HG02623 (cell line): ENCODE measurements around the gene XYLT1.

ENCODE experiments used
- ATAC-seq: cut with Tn5 transposase; IDR thresholded peaks from one replicate; pipeline ENCODE4 v1.9.1; 2021; ENCODE audit warnings: moderate library complexity; ENCODE audit not compliant: unreplicated experiment

The XYLT1 gene

DNA sequence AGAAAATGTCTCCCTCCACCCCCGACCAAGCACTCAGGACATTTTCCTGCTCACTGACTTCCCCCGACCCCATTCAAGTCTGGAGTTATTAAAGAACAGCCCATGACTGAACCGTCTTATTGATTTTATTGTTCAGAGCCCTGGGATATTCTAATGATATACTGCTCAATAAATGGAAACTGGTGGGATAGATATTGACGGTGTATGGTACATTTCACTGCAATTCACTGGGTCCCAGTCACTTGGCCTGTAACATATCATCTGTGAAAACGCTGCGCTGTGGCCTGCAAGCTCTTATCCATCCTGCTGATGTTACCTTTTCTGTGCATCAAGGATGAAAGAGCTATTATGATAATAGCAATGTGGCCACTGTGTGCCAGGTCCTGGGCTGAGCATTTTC lies 258.2 kb downstream of the XYLT1 start:
- ATAC-seq, result no peak

DNA sequence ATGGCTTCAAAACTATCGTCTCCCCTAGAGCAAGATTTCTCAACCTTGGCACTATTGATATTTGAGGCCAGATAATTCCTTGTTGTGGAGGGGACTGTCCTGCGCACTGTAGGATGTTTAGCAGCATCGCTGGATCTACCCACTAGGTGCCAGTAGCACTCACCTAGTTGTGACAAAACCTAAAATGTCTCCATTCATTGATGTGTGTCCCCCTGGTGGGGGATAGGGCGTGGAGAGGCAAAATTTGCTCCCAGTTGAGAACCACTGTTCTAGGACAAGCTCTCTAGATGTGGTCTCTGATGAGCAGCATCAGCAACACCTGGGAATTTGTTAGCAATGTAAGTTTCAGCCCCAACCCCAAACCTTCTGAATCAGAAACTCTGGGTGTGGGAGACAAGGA lies 259.0 kb downstream of the XYLT1 start:
- no peak for ATAC-seq

DNA sequence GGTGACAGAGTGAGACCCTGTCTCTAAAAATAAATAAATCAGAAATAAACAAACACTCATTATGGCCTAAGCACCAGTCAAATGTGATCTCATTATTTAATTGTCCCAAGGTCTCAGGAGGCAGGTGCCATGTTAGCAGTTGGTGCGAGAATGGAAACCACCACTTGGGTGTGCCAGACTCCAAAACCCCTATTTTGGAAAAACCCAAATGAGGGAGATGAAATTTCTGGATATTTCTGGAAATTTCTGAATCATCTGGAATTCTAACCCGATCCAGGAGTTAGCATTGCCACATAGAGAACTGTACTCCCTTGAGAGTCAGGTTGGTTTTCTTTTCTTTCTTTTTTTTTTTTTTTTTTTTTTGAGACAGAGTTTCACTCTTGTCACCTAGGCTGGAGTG lies 264.0 kb downstream of the XYLT1 start:
- no peak for ATAC-seq

DNA sequence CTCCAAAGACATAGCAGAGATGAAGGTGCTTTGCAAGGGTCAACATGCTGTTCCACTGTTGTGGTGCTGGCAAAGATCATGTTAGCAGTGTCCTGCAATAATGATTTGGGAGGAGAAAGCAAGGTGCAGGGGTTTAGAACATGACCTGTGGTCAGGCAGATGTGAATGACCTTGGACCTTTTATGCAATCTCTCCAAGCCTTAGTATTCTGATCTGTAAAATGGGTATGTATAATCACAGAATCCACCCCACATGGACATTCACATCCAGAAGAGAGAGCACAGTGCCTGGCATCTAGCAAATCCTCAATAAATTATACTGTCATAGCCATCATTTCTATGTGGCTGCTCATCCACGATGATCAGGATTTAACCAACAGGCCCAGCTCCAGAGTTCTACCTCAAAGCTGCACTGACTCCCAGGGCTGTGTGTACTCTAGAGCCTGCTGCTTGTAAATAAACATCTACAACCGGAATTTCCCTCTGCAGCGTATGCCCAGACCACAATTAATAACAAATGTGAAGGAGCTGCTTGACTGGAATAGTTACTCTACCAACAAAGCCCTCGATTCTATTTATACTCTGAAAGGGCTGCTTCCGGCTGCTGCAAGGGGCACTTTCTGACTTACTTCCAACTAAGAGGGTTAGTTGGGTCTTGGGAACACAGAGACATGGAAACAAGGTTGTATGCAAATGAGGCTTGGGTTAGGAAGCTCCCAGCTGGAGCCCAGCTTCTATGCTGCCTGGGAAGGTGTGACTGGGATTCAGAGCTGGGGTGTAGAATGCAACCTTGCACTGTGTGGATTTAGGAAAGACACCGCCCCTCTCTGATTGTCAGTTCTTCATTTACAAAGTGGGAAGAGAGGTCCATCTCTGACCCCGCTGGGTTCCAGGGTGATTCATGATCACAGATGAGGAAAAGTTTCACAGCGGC lies 265.2 kb downstream of the XYLT1 start:
- no peak for ATAC-seq

DNA sequence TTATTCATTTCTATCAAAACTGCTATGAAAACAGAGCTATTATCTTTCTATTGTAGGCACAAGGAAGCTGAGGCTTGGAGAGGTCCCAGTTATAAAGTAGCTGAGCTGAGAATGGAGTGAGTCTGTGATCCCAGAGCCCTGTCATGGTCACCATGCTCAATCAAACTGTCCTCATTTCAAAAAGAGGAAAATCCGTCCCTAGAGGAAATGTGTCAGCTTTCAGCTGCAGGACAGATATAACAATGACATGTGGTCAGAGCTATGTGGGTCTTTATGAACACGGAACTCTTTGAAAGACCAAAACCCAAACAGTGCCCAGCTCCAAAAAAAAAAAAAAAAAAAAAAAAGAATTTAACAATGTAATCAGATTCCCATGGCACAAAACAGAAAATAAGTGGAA lies 266.1 kb downstream of the XYLT1 start:
- ATAC-seq, result no peak

DNA sequence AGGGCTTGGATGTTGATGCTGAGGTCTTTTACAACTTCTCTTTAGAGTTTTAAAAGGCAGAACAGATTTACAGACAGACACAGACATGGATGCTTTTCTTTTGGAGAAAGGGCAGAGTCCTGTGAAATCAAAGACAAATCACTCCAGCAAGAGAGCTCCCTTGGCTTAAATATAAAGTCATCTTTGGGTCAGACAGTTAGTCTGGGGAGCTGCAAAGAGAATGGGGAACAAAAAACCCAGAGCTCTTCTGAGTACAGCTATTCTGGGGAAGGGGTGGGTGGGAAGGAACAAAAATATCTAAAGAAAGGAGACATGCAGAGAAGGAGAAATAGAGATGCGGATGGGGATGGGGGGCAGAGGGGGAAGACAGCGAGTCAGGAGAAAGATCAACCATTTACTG lies 266.6 kb downstream of the XYLT1 start:
- ATAC-seq, result no peak

DNA sequence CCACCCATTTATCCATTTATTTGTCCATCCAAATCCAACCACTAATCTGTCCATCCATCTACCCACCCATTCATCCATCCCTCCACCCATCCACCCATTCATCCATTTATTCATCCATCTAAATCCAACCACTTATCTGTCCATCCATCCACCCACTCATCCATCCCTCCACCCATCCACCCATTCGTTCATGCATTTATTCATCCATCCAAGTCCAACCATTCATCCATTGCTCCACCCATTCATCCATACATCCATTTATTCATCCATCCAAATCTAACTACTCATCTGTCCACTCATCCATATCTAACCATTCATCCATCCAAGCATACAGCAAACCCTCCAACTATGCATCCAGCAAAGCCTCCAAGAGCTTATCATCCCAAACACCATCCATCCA lies 267.3 kb downstream of the XYLT1 start:
- ATAC-seq, result no peak

DNA sequence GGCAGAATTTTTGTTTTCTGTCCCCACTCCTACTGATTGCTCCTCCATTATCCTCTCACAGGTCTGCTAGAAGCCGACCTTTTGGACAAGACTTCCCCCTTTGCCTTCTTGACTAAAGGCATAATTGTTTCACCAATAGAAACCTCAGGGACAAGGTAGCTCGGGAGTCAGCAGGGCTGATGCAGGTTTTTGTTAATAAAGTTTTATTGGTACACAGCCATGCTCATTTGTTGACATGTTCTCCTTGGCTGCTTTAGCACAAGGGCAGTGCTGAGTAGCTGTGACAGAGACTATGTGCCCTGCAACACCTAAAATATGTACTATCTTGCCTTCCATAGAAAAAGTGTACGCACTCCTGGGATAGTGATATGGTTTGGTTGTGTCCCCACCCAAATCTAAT lies 271.6 kb downstream of the XYLT1 start:
- ATAC-seq, result no peak

DNA sequence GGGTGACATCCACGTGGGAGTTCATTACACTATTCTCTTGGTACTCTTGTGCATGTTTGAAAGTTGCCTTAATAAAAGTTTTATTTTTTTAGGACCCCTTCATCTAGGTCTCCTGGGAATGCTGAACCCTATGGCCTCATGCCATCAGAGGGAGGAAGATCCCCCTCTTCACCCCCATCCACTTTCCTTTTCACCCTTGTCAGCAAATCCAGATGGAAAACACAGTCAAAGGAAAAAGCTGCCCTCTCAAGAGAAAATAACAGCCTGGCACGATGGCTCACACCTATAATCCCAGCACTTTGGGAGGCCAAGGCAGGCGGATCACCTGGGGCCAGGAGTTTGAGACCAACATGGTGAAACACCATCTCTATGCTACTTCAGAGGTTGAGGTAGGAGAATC lies 274.2 kb downstream of the XYLT1 start:
- ATAC-seq, result no peak

DNA sequence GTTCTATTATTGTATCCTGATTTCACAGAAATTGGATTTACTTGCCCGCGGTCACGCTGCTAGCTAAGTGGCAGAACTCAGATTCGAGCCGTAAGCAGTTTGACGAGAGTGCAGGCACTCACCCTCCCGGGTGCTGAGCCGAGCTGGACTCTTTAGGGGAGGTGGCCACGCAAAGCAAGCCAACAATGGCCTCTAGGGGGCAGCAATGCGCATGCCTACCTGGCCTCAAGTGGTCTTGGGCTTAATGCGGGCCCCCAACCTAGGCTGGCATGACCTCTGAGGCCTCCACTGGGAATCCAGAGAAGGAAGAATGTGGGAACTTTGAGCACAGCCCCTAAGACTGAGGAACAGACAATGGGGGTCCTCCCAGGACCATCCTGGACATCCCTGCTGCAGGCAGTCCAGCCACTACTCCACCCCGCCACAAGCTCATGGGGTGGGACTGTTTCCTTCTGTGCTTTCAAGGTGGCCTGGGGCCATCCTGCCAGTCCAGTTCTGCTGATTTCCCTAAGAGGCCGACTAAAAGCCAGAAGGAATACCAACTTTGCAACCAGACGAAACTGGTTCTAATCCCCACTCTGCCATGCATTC lies 276.5 kb downstream of the XYLT1 start:
- ATAC-seq, result no peak

DNA sequence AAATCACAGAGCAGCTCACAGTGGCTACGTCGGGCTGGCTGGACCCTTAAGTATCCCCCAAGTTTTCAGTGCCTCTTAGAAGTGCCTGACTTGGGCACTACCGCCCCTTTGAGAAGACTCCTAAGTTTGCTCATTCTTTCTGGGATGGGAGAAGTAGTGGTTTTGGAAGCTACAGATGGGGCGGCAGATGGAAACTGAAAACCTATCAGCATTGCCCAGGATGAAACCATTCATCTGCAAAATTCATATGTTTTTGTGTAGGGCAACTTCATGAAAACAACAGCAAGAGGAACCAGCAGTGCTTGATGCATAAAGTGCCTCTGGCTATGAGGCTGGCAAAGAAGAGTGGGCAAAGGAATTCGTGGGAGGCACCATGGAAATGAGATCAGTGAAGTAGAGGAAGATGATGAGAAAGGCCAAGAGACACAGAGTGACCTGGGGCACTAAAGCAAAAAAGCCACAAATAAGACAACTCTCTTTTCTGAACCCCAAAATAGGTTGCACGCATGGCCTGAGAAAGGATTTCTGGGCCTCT lies 277.1 kb downstream of the XYLT1 start:
- ATAC-seq, result no peak

DNA sequence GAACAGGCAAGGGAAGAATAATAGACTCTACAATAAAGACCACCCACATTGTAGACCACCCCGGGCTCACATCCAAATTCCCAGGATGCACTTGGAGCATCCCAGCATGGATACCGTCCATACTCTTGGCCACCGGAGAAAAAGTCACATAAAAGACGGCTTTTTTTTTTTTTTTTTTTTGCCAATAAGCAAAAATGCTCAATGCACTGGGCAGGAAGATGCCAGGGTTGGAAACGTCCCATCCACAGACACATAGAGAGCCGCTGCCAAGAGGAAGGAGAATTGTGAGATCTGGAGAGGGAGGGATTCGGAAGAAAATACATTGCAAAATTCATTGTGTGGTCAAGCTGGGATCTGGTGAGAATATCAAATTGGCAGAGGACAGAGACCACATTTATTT lies 286.7 kb downstream of the XYLT1 start:
- ATAC-seq, result no peak

DNA sequence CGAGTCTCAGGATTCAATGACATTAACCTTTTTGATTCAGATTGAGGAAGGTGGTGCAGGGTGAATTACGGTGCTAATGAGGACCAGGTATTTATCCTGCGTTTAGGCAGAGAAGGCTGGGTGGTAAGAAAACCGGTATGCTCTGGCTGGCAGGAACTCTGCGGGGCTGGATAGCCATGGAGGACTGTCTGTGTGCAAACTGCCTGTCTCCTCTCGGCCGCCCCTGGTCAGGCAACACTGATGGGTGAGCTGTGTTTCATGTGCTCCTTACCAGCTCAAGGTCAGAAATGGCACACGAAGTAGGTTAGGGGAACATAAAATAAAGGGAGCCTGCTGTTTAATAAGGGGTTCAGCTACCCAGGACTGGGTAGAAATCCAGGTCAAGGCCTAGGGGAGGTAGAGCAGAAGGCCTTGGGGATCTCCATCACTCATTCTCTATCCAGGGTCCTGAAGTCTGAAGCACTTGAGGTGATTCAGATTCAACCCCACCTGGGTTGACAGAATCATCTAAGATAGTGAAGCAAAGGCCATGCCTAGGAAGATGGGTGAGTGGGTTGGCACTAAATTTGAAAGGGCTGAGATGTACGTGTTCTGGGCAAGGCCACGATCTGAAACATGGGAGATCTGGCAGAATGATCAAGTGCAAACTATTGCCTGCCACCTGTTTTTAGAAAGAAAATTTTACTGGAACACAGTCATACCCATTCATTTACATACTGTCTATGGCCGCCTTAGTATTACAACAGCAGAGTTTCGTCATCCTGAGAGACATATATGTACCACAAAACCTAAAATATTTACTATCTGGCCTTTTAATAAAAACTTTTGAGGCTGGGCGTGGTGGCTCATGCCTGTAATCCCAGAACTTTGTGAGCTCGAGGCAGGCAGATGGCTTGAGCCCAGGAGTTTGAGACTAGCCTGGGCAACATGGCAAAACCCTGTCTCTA lies 292.5 kb downstream of the XYLT1 start:
- ATAC-seq, result no peak

DNA sequence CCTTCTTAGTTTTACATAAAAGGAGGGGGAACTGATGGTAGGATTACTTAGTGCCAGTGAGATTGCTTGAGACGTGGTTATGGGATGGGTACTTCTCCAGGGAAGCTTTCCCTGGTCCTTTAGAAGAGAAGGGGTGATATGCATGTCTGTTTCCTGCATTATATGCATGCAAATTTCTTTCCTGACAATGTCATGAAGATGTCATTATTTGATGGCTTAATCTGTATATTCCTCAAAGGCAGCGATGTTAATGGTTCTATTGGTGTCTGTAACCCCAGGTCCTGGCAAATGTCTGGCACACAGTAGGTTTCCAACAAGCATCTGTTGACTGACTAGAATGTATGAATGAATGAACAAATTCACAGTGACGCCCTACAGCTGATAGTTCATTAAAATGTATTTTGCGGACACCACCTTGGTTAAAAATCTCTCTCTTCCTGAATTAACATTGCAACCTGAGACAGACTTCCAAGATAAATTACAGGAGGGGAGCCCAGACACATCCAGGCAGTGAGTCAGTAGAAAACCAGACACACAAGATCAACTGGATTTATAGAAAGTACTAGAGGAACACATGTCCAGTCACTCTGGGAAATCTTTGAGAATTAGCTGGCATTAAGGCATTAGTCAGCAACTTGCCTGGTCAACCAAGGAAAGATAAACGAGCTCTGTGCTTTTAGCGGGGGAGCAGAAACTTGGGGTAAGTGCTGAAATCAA lies 293.4 kb downstream of the XYLT1 start:
- ATAC-seq, result no peak

DNA sequence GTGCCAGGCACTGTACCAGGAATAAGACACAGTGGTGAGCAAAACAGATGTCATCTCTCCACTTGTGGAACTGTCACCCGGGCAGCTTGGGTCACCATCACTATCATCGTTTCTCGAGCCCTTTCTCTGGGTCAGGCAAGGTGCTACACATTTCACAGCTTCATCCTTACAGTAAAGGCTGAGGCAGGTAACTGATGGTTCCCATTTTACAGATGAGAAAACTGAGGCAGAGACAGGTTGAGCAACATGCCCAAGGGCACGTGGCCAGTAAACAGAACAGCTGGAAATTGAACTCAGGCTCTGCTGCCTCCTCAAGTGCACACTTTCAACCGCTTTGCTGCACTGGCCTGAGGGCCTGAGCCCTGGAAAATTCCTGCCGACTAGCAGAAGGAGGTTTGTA lies 294.6 kb downstream of the XYLT1 start:
- no peak for ATAC-seq

DNA sequence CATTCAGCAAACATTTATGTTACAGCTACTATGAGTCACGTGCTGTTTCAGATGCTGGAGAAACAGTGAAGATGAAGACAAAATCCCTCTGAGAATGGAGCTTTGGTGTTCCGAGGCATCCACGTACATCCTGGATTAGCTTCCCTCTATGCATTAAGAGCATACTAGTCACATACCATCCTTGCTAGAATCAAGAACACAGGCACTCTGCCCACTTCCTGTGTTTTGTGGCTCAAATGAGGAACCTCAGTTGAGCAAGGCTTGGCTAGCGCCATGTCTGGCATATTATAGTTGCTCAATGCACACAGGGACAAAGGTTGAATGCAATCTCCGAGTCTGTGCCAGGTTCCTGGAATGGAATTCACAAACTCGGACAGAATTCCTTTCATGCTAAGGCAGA lies 297.5 kb downstream of the XYLT1 start:
- ATAC-seq, result no peak

DNA sequence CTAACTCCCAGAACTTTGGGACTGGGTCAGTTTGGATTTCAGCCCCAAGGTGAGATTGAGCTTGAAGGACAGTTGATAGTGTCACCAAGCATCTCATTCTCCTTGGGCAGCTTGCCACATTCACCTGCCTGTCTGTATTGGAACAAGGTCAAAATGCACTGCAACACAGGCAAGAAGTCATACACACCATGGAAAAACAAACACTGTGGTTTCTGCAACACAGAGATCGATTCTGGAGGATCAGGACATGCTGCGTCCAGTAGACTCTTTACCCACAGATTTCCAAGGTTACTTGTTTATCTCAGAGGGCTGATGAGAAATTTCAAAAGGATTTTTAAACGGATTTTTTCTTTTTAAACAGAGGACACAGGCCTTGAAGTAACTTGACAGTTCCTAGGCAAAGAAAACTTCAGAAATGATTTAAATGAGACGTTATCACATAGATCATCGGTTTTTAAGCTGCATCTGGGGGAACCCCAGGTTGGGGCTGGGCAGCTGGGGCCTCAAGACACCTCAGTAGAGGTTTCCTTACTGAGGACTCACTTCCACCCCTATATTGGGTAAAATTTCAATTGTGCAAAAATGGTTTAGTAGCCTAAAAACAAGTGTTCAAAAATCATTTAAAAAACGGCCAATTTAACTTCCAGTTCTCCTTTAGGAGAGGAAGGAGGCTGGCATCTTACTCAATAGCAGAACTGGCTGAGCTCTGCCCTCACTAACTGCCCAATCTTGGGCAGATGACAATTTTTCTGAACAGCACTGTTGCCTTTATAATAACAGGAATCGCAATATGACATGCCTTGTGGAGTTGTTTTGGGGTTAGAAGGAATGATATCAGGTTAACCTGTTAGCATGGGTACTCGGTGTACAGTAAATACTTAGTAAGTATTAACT lies 299.3 kb downstream of the XYLT1 start:
- ATAC-seq, result no peak

DNA sequence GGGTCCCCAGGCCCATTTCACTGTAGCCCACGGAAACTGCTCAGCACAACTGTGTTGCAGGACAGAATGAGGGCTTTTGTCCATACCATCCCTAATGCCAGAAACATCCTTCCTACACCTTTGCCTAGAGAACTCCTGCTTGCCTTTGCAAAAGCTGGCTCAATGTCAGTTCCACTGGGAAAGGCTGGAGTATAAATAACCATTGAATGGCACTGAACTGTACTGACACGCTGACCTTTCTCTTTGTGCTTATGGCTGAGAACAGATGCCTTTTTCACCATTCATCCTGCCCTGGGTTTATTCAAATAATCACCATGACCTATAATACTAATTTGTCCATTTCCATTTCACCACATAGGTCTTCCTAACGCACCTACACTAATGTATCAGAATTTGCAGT lies 300.3 kb downstream of the XYLT1 start:
- no peak for ATAC-seq

DNA sequence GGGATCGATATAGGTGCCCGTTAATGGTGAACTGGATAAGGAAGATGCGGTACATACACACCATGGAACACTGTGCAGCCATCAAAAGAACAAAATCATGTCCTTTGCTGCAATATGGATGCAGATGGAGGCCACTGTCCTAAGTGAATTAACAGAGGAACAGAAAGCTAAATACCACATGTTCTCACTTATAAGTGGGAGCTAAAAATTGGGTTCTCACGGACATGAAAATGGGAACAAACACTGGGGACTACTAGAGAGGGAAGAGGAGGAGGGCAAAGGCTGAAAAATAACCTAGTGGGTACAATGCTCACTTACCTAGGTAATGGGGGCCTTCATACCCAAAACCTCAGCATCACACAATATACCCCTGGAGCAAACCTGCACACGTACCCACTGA lies 302.6 kb downstream of the XYLT1 start:
- no peak for ATAC-seq

DNA sequence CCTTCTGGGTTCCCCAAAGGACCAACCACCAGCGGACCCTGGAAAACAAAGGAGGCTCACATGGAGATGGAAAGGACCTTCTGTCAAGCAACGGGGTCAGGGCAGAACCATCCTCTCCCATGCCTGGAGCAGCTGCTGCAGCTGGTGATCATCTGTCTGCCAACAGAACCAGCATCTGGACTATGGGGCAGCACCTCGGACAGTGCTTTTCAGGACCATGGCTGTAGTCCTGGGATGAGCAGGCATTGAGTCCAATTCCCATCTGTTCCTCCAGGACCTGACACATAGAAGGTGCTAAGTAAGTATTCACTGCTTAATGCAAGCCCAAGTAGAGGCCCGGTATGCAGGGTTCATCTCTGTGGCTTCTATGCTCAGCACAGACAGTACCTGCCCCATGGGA lies 304.7 kb downstream of the XYLT1 start:
- no peak for ATAC-seq
